ENCODE results near the gene RFC3. TPM values are rescaled to one million over a fixed set of nuclear protein-coding genes. Genes with fewer than 3 reads are reported as not detected.
"Not testable (repeated sequence)": the region's sequence is repeated elsewhere in the genome, so short reads cannot be mapped to it uniquely, and the experiment has no call there.

RFC3 gene
- total RNA-seq, 2 experiments from 2014 or later, result 43.2 to 44.3 TPM

- POLR2A ChIA-PET, result no interaction called here
- H3K36me3 Mint-ChIP-seq (ENCODE audit: low read depth), result no peaks in the 10 kb centered on the region
- no peak overlapping the region for H3K4me3 Mint-ChIP-seq
- peaks cover 16% of the 10 kb centered on the region for H3K4me1 Mint-ChIP-seq (ENCODE audit: low read depth)
- H3K27ac Mint-ChIP-seq, result no peak overlapping the region
- DNase-seq, result no peak
- ATAC-seq, result no peak
- H3K9me3 Mint-ChIP-seq (ENCODE audit: insufficient read depth), result peaks cover 4% of the 10 kb centered on the region
- H3K27me3 Mint-ChIP-seq (ENCODE audit: low read depth), result peaks cover 11% of the 10 kb centered on the region
- CTCF ChIA-PET, result interaction anchor here (2.0 kb wide), 1 partner anchor 11 kb away, joined by 10 read pairs; no protein-coding TSS in a partner anchor
Measured at GRCh38 chr13:33789066-33789606, 28.8 kb upstream of the RFC3 start.

GRCh38 chr13:33789739-33790138 is 28.2 kb upstream of the RFC3 start:
- POLR2A ChIA-PET, result no interaction called here
- CTCF ChIA-PET, result no interaction called here
- peaks cover under 1% of the 10 kb centered on the region for H3K9me3 Mint-ChIP-seq (ENCODE audit: insufficient read depth)
- H3K27ac Mint-ChIP-seq, result no peak overlapping the region
- DNase-seq, result no peak
- no peak for ATAC-seq
- no peaks in the 10 kb centered on the region for H3K36me3 Mint-ChIP-seq (ENCODE audit: low read depth)
- no peak overlapping the region for H3K4me3 Mint-ChIP-seq
- H3K27me3 Mint-ChIP-seq (ENCODE audit: low read depth), result peaks cover 8% of the 10 kb centered on the region
- peaks cover 16% of the 10 kb centered on the region for H3K4me1 Mint-ChIP-seq (ENCODE audit: low read depth)

GRCh38 chr13:33793726-33794125 is 24.2 kb upstream of the RFC3 start:
- Mint-ChIP-seq H3K27ac (no peak overlapping the region), H3K27me3 (ENCODE audit: low read depth) (peaks cover 12% of the 10 kb centered on the region), H3K4me1 (ENCODE audit: low read depth) (peaks cover 4% of the 10 kb centered on the region), H3K4me3 (no peak overlapping the region), H3K9me3 (ENCODE audit: insufficient read depth) (no peaks in the 10 kb centered on the region), H3K36me3 (ENCODE audit: low read depth) (no peaks in the 10 kb centered on the region)
- POLR2A ChIA-PET, result no interaction called here
- CTCF ChIA-PET, result no interaction called here
- no peak for DNase-seq
- no peak for ATAC-seq

GRCh38 chr13:33794576-33794975 is 23.4 kb upstream of the RFC3 start:
- DNase-seq, result no peak
- ChIA-PET POLR2A (no interaction called here), CTCF (interaction anchor here (0.9 kb wide), 1 partner anchor 24 kb away, joined by 3 read pairs; the partner anchor contains the start of gene RFC3)
- Mint-ChIP-seq H3K27ac (no peak overlapping the region), H3K4me3 (no peak overlapping the region), H3K9me3 (ENCODE audit: insufficient read depth) (no peaks in the 10 kb centered on the region), H3K4me1 (ENCODE audit: low read depth) (peaks cover 4% of the 10 kb centered on the region), H3K36me3 (ENCODE audit: low read depth) (no peaks in the 10 kb centered on the region), H3K27me3 (ENCODE audit: low read depth) (peaks cover 12% of the 10 kb centered on the region)
- no peak for ATAC-seq

GRCh38 chr13:33796095-33796494 is 21.9 kb upstream of the RFC3 start:
- DNase-seq, result no peak
- Mint-ChIP-seq H3K36me3 (ENCODE audit: low read depth) (no peaks in the 10 kb centered on the region), H3K27me3 (ENCODE audit: low read depth) (peaks cover 10% of the 10 kb centered on the region), H3K9me3 (ENCODE audit: insufficient read depth) (no peaks in the 10 kb centered on the region), H3K4me1 (ENCODE audit: low read depth) (peaks cover 4% of the 10 kb centered on the region), H3K4me3 (no peak overlapping the region), H3K27ac (no peak overlapping the region)
- ChIA-PET POLR2A (no interaction called here), CTCF (no interaction called here)
- ATAC-seq, result no peak

GRCh38 chr13:33797622-33798021 is 20.3 kb upstream of the RFC3 start:
- Mint-ChIP-seq H3K27me3 (ENCODE audit: low read depth) (peaks cover 14% of the 10 kb centered on the region), H3K4me3 (no peak overlapping the region), H3K27ac (no peak overlapping the region), H3K4me1 (ENCODE audit: low read depth) (peaks cover 4% of the 10 kb centered on the region), H3K9me3 (ENCODE audit: insufficient read depth) (no peaks in the 10 kb centered on the region), H3K36me3 (ENCODE audit: low read depth) (no peaks in the 10 kb centered on the region)
- ChIA-PET CTCF (interaction anchor here (1.0 kb wide), 1 partner anchor 11 kb away, joined by 3 read pairs; no protein-coding TSS in a partner anchor), POLR2A (no interaction called here)
- ATAC-seq (no peak), DNase-seq (no peak)

- H3K9me3 Mint-ChIP-seq (ENCODE audit: insufficient read depth), result no peaks in the 10 kb centered on the region
- POLR2A ChIA-PET, result no interaction called here
- H3K36me3 Mint-ChIP-seq (ENCODE audit: low read depth), result no peaks in the 10 kb centered on the region
- DNase-seq, result no peak
- no peak overlapping the region for H3K27ac Mint-ChIP-seq
- H3K4me3 Mint-ChIP-seq, result no peak overlapping the region
- CTCF ChIA-PET, result no interaction called here
- no peak for ATAC-seq
- peaks cover 14% of the 10 kb centered on the region for H3K27me3 Mint-ChIP-seq (ENCODE audit: low read depth)
- peaks cover 4% of the 10 kb centered on the region for H3K4me1 Mint-ChIP-seq (ENCODE audit: low read depth)
Measured at GRCh38 chr13:33798023-33798422, 19.9 kb upstream of the RFC3 start.

GRCh38 chr13:33799950-33800592 is 17.9 kb upstream of the RFC3 start:
- no peak for ATAC-seq
- Mint-ChIP-seq H3K4me1 (ENCODE audit: low read depth) (peaks cover 4% of the 10 kb centered on the region), H3K4me3 (no peak overlapping the region), H3K36me3 (ENCODE audit: low read depth) (no peaks in the 10 kb centered on the region), H3K9me3 (ENCODE audit: insufficient read depth) (no peaks in the 10 kb centered on the region), H3K27me3 (ENCODE audit: low read depth) (peaks cover 14% of the 10 kb centered on the region), H3K27ac (no peak overlapping the region)
- POLR2A ChIA-PET, result no interaction called here
- CTCF ChIA-PET, result interaction anchor here (0.6 to 1.9 kb wide), 6 partner anchors 9 to 1502 kb away, joined by 3 to 10 read pairs (median 4); partner anchors contain the start of gene RFC3
- no peak for DNase-seq

- ATAC-seq (no peak), DNase-seq (no peak)
- H3K4me3 Mint-ChIP-seq, result peak overlapping the region; percentile 13
- peaks cover 4% of the 10 kb centered on the region for H3K4me1 Mint-ChIP-seq (ENCODE audit: low read depth)
- CTCF ChIA-PET, result interaction anchor here (1.1 to 1.9 kb wide), 5 partner anchors 9 to 281 kb away, joined by 3 to 10 read pairs (median 4); partner anchors contain the start of gene RFC3
- H3K27me3 Mint-ChIP-seq (ENCODE audit: low read depth), result peaks cover 14% of the 10 kb centered on the region
- H3K9me3 Mint-ChIP-seq (ENCODE audit: insufficient read depth), result no peaks in the 10 kb centered on the region
- H3K27ac Mint-ChIP-seq, result no peak overlapping the region
- H3K36me3 Mint-ChIP-seq (ENCODE audit: low read depth), result no peaks in the 10 kb centered on the region
- POLR2A ChIA-PET, result no interaction called here
Measured at GRCh38 chr13:33800646-33801186, 17.2 kb upstream of the RFC3 start.

- Mint-ChIP-seq H3K36me3 (ENCODE audit: low read depth) (no peaks in the 10 kb centered on the region), H3K27ac (no peak overlapping the region), H3K4me3 (no peak overlapping the region), H3K27me3 (ENCODE audit: low read depth) (peaks cover 24% of the 10 kb centered on the region), H3K9me3 (ENCODE audit: insufficient read depth) (no peaks in the 10 kb centered on the region), H3K4me1 (ENCODE audit: low read depth) (no peaks in the 10 kb centered on the region)
- ATAC-seq (no peak), DNase-seq (no peak)
- CTCF ChIA-PET, result no interaction called here
- POLR2A ChIA-PET, result no interaction called here
Measured at GRCh38 chr13:33806470-33807248, 11.3 kb upstream of the RFC3 start.

- DNase-seq; H3K36me3 Mint-ChIP-seq (ENCODE audit: low read depth); CTCF ChIA-PET; H3K27ac Mint-ChIP-seq; H3K9me3 Mint-ChIP-seq (ENCODE audit: insufficient read depth); H3K4me3 Mint-ChIP-seq; H3K4me1 Mint-ChIP-seq (ENCODE audit: low read depth); ATAC-seq: not testable (repeated sequence)
- H3K27me3 Mint-ChIP-seq (ENCODE audit: low read depth), result peaks cover 14% of the 10 kb centered on the region
- POLR2A ChIA-PET, result interaction anchor here (0.6 kb wide), 1 partner anchor 14 kb away, joined by 3 read pairs; no protein-coding TSS in a partner anchor
Measured at GRCh38 chr13:33812829-33813228, 5.1 kb upstream of the RFC3 start.

- ChIA-PET POLR2A (no interaction called here), CTCF (interaction anchor here (1.6 kb wide), 1 partner anchor 14 kb away, joined by 4 read pairs; no protein-coding TSS in a partner anchor)
Measured at GRCh38 chr13:33815011-33815550, 2.9 kb upstream of the RFC3 start.

More at GRCh38 chr13:33815011-33815550, 2.9 kb upstream of the RFC3 start:
- no peak overlapping the region for H3K4me3 Mint-ChIP-seq
- peaks cover 2% of the 10 kb centered on the region for H3K27me3 Mint-ChIP-seq (ENCODE audit: low read depth)
- ATAC-seq (no peak), DNase-seq (no peak)
- peaks cover 19% of the 10 kb centered on the region for H3K4me1 Mint-ChIP-seq (ENCODE audit: low read depth)
- H3K27ac Mint-ChIP-seq, result no peak overlapping the region
- peaks cover 11% of the 10 kb centered on the region for H3K36me3 Mint-ChIP-seq (ENCODE audit: low read depth)
- no peaks in the 10 kb centered on the region for H3K9me3 Mint-ChIP-seq (ENCODE audit: insufficient read depth)

All from activated CD8-positive, alpha-beta T cell treated with anti-CD3 and anti-CD28 coated beads, Interleukin-2, amount 10 ng/mL, durations not matched to agents 7 days and 5 days (primary cell).